GM04504 (cell line): Measurements from ENCODE around the gene NAA16.
A peak's percentile ranks its signal among the peaks of the same experiment; 100 is the strongest.

Source experiments
- DNase-seq: peaks from one replicate; pipeline ENCODE4 v3.0.0-alpha.2; 2012; ENCODE audit warnings: low read depth

The NAA16 gene

GRCh38 chr13:41304551-41304950 lies 6.5 kb upstream of the NAA16 start:
- no peak for DNase-seq

DNA sequence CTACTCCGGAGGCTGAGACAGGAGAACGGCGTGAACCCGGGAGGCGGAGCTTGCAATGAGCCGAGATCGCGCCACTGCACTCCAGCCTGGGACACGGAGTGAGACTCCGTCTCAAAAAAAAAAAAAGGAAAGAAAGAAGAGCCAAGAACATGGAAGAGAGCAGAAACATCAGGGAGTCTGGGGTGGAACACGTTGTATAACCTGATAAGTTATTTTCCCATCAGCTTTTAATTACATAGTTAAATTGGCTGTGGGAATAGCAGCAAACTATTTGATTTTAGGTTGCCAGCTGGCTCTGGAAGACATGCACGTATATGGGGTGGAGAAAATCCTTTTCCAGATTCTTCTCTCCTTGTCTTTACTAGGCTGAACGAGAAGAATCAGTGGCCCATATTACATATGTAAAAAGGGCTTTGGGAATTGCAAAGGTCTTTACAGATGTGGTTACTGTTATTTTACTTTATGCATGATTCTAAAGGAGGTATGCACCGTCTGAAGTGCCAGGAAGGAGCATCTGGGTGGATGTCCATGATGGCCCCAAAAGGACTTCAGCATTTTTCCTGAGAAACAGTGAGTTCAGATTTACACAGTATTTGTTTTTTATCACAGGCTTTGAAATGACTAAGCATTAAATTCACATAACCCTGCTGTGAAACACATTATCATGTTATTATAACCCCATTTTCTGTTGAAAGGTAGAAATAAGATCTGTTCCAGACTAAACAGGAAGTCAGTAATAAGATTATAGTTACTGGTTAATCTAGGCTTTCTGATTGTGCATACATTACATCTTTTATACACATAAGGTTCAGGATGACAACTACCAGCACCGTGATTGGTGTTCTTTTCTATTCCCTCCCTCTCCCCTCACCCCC lies 4.6 kb upstream of the NAA16 start:
- no peak for DNase-seq

DNA sequence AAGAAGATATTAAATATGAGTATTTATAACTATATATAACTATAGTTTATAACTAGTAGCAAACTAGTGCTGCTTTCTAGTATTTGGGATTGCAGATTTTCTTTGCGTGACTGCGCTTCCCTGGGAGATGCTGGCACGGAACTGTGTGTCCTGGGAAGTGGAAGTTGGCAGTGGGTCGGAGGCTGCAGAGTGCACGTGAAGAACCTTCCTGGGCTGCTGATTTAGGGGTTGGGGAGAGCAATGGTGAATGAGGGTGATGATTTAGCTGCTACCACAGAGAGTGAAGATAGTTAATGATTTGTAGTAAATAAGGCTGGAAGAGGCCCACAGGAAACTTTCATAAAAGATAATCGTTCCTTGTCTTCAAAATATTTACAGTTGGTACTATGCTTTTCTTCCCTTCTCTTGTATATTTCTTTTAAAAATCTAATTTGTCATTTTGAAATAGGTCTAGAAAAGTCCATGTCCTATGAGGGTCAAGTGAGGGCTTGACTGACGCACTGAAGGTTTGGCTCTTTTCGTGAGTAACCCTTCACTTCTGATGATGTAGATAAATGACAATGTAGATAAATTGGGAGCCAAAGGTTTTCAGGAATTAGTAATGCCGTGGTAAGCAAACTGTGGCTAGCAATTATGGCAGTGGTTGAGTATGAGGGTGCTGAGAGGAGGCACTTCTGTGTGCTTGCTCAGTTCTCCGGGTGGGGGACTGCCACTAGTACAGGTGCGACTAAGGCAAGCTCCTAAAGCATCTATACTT lies 3.0 kb upstream of the NAA16 start:
- no peak for DNase-seq

- no peak for DNase-seq
Measured at GRCh38 chr13:41311406-41312175, 524 bp downstream of the NAA16 start.

- no peak for DNase-seq
Measured at GRCh38 chr13:41312176-41312500, 1.1 kb downstream of the NAA16 start.

DNA sequence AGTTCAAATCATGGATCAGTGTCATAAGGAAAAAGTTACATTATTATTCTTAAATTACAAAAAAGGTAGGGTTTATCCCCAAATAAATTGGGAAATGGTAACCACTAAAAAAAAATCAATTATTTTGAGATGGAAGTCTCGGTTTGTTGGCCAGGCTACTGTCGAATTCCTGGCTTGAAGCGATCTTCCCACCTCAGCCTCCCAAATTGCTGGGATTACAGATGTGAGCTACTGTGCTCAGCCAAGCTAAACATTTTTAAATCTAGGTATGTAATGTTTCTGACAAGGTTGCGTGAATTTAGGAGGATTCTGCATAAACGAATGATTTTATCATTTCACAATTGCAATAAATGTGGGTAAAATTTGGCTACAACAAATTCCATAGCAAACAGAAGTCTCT lies 2.0 kb downstream of the NAA16 start:
- DNase-seq: no peak

GRCh38 chr13:41313659-41314197 lies 2.7 kb downstream of the NAA16 start:
- no peak for DNase-seq

DNA sequence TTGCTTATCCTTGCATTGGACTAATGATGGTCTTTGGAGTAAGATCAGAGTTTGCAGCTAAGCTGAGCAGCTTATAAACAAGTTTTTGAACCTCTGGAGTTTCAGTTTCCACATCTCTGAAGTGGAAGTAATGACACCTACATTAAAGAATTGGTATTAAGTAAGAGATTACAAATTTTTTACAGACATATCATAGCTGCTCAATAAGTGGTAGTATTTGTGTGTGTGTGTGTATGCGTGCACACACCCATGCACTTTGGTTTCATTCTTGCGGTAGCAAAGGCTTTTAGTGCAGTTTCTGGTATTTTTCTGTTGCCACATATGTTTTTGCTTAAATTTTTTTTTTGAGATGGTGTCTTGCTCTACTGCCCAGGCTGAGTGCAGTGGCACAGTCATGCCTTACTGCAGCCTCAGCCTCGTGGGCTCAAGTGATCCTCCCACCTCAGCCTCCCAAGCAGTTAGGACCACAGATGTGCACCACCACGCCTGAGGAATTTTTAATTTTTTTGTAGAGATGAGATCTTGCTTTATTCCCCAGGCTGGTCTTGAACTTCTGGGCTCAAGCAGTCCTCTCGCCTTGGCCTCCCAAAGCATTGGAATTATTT lies 4.5 kb downstream of the NAA16 start:
- no peak for DNase-seq

DNA sequence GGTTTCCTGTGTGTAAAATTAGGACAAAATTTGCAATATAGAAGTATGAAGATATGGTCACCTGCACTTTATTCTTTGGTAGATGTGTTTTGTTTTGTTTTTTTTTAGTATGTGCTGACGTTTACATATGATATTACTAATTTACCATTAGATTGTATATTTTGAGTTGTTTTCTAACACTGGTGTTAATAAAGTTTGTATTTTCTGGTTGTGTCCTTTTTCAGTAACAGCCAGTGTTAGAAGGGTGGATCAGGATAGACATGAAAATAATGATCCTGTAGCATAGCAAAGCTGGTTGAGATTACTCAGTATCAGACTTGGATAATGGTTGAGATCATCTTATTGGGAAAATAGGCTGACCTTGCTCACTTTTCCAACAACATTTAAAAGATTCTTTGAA lies 6.2 kb downstream of the NAA16 start:
- no peak for DNase-seq

- DNase-seq: no peak
Measured at GRCh38 chr13:41325752-41326151, 14.7 kb downstream of the NAA16 start.

GRCh38 chr13:41326661-41327060 lies 15.6 kb downstream of the NAA16 start:
- no peak for DNase-seq

DNA sequence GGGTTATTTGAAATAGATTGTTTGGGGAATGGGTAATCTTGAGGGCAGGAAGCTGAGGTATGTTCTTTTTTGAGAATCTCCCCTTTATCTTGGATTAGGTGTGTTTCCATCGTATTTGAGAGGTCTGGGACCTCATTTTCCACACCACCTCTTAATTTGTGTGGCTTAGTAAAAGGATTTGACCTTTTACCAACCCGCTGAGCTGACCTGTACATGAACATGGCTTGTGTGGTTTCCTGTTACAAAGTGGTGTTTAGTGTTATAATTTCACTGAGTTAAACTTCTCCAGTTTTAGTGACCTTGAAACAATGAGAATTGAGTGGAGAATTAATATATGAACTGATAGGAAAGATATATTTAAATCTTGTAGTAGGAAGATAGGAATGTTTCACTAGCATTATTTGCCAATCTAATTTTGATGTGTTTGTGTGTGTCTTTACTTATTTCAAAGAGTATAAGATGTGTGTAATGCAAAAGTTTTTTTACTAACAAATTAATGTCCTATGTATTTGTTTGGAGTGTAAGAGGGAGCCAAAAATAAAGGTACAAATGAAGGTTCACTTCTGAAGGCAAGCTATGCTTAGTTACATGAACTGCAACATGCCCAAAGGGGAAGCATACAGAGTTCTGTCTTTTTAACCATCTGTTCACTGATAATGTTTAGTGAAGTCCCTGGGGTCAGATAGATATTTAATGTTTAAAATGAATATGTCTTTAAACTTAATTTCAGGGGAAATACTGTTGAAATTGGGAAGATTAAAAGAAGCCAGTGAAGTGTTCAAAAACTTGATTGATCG lies 17.1 kb downstream of the NAA16 start:
- DNase-seq: no peak

GRCh38 chr13:41332829-41333228 lies 21.8 kb downstream of the NAA16 start:
- no peak for DNase-seq

DNA sequence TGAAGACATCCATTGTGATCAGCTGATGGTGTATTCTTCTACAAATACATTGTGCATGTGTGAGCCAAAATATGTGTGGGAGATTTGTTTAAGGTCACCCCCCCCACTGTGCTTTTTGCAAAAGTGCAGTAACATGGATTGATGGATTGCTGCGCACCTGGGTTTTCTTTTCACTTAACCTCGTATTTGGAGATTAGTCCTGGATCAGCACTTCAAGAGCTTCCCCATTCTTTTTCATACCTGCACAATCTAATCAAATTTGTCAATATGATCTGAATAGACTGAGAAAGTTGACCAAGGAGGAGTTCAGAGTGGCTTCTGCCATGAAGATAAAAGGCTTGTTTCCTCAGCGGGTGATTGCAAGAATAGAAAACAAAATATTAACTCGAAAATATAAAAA lies 23.7 kb downstream of the NAA16 start:
- no peak for DNase-seq

DNA sequence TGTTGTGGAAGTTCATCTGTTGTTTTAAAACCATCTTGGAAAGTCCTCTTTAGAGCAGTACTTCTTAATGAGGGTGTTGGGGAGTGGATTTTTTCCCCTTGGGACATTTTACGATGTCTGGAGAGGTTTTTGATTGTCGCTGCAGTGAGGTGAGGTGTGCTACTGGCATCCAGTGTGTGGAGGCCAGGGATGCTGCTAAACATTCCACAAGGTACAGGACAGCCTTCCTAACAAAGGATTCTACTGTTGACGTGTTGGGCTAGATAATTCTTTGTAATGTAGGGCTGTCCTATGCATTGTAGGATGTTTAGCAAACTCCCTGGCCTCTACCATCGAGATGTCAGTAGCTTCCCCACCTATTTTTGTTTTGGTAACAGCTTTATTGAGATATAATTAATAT lies 33.3 kb downstream of the NAA16 start:
- DNase-seq: no peak

GRCh38 chr13:41345165-41345913 lies 34.3 kb downstream of the NAA16 start:
- no peak for DNase-seq

- no peak for DNase-seq
Measured at GRCh38 chr13:41345914-41346589, 35.0 kb downstream of the NAA16 start.

GRCh38 chr13:41352935-41353840 lies 42.1 kb downstream of the NAA16 start:
- DNase-seq: peak; percentile 20

DNA sequence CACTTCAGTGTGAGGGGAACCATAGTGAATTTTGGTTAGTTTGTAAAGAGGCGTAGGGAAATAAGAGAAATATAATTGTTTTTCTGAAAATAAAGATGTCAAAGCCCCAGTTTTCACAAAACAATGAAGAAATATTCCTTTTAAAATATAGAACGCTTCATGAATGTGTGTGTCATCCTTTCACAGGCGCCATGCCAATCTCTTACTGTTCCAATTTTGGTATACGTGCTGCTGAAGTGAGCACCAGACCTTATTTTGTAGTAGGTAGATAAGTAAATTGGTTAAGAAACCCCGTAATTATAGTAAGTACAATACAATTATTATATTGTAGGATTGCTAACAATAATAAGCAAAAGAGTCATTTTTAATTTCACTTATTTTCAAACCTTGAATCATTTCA lies 43.3 kb downstream of the NAA16 start:
- DNase-seq: no peak
